Activated T-helper 1 cell treated with anti-CD3 and anti-CD28 coated beads, Interleukin-12 subunit alpha, Interleukin-12 subunit beta, Interleukin-2, Interleukin-4 antibody, amounts not matched to agents 30 ng/mL and 10 ng/mL and 1 ng/mL, durations not matched to agents 14 hours and 24 hours and 36 hours (primary cell): Measurements from ENCODE around the gene RBM17. TPM values are rescaled to one million over a fixed set of nuclear protein-coding genes. Genes with fewer than 3 reads are reported as not detected.
"Not testable (repeated sequence)": the region's sequence is repeated elsewhere in the genome, so short reads cannot be mapped to it uniquely, and the experiment has no call there.

ENCODE experiments used
- DNase-seq: peaks from one replicate; pipeline ENCODE4 v3.0.0; 2021; ENCODE audit warnings: low spot score
- H3K27ac Mint-ChIP-seq: one replicate; pipeline ENCODE4 v1.8.0; 2021; ENCODE audit warnings: mild to moderate bottlenecking, mixed read lengths
- H3K27me3 Mint-ChIP-seq: one replicate; pipeline ENCODE4 v1.8.0; 2022; ENCODE audit warnings: mild to moderate bottlenecking, moderate library complexity, mixed read lengths; ENCODE audit not compliant: insufficient read depth
- H3K36me3 Mint-ChIP-seq: one replicate; pipeline ENCODE4 v1.8.0; 2021; ENCODE audit warnings: low read depth, mixed read lengths
- H3K4me1 Mint-ChIP-seq: one replicate; pipeline ENCODE4 v1.8.0; 2021; ENCODE audit warnings: low read depth, mixed read lengths
- H3K4me3 Mint-ChIP-seq: one replicate; pipeline ENCODE4 v1.8.0; 2021; ENCODE audit warnings: mild to moderate bottlenecking, moderate library complexity, mixed read lengths
- H3K9me3 Mint-ChIP-seq: one replicate; pipeline ENCODE4 v1.8.0; 2021; ENCODE audit warnings: mixed read lengths
- intact Hi-C: fragments of 100-400 bp; cut with micrococcal nuclease; formaldehyde crosslinking; loops from one replicate; pipeline ENCODE4 v1.15.1; 2024
- total RNA-seq: library from RNA; stranded (reverse); gene quantifications from 2 replicates; pipeline ENCODE4 v1.2.3, GENCODE V29; 2022

The RBM17 gene
- total RNA-seq, 1 donor from 2014 or later: 265 TPM

DNA sequence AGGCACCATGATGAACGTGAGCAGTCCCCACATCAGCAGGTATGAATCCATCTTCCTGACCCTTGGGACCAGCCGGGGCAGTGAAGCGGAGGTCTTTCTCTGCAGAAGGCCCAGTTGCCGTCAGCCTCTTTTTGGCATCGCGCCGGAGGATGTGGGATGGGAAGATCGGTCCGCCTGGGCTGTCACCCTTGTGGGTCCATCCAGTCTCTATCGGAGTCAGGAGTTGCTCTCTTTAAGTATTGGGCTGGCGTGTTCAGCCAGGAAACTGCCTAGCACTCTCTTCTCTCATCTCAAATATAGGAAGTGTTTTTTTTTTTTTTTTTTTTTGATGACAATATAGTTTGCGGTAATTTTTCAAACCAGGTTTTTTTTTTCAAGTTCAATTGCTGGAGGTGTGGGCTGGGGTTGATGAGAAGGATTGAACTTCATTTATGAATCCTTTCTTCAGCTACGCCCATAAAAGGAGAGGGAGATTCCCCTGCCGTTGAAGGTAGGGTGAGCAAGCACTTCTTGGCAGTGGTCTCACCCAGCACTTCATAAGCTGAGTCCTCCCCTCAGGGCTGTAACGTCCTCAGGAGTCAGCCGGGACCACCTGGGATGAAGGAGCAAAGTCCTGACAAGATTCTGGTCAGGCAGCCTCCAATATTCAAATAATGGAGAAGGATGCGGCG, 26.6 kb upstream of the RBM17 start, which contains the start of gene IL2RA:
Gene IL2RA (minus strand): TSS at position 267 of the 671 bp plus-strand sequence. CDS start 216 bp downstream, at position 51.
- peaks cover 3% of the 10 kb centered on the region for H3K9me3 Mint-ChIP-seq
- peak; percentile 66 for DNase-seq
- H3K27ac Mint-ChIP-seq: peak within 1 kb of the TSS; percentile 99
- H3K4me3 Mint-ChIP-seq: peak within 1 kb of the TSS; percentile 100
- no peaks in the 10 kb centered on the region for H3K27me3 Mint-ChIP-seq
- intact Hi-C loops: loop anchor here (1.0 to 2.0 kb wide), 5 partner anchors 8 to 75 kb away; no protein-coding TSS in a partner anchor
- H3K4me1 Mint-ChIP-seq: peaks cover 57% of the 10 kb centered on the region
- H3K36me3 Mint-ChIP-seq: peaks cover 41% of the 10 kb centered on the region

DNA sequence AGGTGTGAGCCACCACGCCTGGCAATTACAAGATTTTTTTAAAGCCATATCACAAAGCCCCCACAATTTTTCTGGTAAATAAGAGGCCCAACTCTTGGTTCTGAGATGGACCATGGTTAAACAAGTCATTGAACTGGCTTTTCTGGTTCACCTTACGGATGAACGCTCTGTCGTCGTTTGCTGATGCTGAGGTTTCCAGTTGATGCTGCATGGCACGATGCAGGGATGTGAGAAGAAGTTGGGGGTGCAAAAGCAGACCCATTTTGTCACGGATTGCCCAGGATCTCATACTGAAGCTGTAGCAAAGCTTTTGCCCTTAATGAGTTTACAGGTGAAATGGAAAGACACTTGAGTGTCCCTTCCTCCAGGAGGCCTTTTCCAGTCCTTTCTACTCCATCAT, 24.7 kb upstream of the RBM17 start:
- Mint-ChIP-seq H3K9me3 (peaks cover 3% of the 10 kb centered on the region), H3K27me3 (no peaks in the 10 kb centered on the region), H3K4me1 (peaks cover 58% of the 10 kb centered on the region), H3K36me3 (peaks cover 22% of the 10 kb centered on the region), H3K4me3 (no peak overlapping the region), H3K27ac (no peak overlapping the region)
- intact Hi-C loops: no loop called here
- DNase-seq: no peak

DNA sequence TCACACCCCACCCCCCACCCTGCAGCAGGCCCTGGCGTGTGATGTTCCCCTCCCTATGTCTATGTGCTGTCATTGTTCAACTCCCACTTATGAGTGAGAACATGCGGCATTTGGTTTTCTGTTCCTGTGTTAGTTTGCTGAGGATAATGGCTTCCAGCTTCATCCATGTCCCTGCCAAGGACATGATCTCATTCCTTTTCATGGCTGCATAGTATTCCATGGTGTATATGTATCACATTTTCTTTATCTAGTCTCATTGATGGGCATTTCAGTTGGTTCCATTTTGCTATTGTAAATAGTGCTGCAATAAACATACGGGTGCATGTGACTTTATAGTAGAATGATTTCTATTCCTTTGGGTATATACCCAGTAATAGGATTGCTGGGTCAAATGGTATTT, 24.1 kb upstream of the RBM17 start:
- Mint-ChIP-seq H3K4me3 (peak overlapping the region; percentile 43), H3K4me1 (peaks cover 59% of the 10 kb centered on the region), H3K27ac (peak overlapping the region; percentile 86), H3K36me3 (peaks cover 16% of the 10 kb centered on the region)
- DNase-seq, H3K9me3 Mint-ChIP-seq, intact Hi-C loops, H3K27me3 Mint-ChIP-seq: not testable (repeated sequence)

DNA sequence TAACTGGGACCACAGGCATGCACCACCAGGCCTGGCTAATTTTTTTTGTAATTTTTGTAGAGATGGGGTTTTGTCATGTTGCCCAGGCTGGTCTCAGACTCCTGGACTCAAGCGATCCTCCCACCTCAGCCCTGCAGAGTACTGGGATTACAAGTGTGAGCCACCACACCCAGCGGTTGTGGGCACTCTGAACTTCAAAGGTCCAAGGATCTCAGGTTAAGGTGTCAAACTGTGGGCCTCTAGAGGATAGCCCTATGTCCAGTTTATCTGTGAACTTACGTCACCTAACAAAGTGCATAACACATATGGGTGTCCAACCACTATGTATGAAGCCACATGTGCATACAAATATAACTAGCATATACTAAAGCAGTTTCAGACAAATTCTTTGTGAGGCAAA, 23.4 kb upstream of the RBM17 start:
- Mint-ChIP-seq H3K4me3 (peak overlapping the region; percentile 43), H3K27me3 (no peaks in the 10 kb centered on the region), H3K9me3 (peaks cover 3% of the 10 kb centered on the region), H3K4me1 (peaks cover 63% of the 10 kb centered on the region), H3K36me3 (peaks cover 11% of the 10 kb centered on the region), H3K27ac (peak overlapping the region; percentile 86)
- DNase-seq: no peak
- intact Hi-C loops: no loop called here

DNA sequence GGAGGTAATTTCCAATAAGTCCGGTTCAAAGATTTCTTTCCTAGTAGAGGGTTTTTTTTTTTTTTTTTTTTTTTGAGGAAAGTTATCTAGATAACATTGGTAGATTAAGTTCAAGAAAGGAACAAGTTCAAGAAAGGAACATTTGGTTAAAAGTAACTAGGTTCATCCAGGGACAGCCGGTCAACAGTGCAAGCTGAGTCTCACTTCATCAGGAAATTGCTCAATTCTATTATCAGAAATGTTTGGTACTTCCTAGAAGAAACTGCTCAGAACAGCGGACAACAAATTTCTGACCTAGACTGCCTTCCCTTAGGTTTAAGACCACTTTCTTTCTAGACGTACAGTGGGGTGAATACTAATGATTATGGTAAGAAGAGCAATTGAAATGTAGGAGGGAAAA, 23.0 kb upstream of the RBM17 start:
- Mint-ChIP-seq H3K9me3 (peaks cover 3% of the 10 kb centered on the region), H3K4me3 (peak overlapping the region; percentile 67), H3K27me3 (no peaks in the 10 kb centered on the region), H3K36me3 (peaks cover 10% of the 10 kb centered on the region), H3K4me1 (peaks cover 67% of the 10 kb centered on the region), H3K27ac (peak overlapping the region; percentile 86)
- intact Hi-C loops: no loop called here
- DNase-seq: no peak

DNA sequence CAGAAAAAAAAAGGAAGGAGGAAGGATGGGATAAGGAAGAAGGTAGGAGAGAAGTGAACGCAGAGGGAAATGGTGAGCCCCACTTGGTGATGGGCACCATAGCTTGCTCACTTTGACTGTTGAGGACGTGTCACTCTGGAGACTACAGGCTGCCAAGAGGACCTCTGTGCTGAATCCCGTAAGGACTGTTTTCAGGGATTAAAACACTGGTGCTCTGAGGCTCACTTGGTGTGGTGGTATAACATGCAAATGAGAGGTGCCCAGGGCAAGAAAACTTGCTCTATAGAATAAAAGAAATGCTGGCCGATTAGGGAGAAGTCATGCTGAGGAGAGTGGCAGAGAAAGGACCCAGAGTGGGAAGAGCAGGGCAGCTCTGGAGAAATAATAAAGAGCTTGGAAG, 21.4 kb upstream of the RBM17 start:
- Mint-ChIP-seq H3K4me3 (peak overlapping the region; percentile 51), H3K4me1 (peaks cover 83% of the 10 kb centered on the region), H3K27ac (peak overlapping the region; percentile 97), H3K36me3 (peaks cover 3% of the 10 kb centered on the region), H3K9me3 (peaks cover 3% of the 10 kb centered on the region), H3K27me3 (no peaks in the 10 kb centered on the region)
- DNase-seq: no peak
- intact Hi-C loops: no loop called here

DNA sequence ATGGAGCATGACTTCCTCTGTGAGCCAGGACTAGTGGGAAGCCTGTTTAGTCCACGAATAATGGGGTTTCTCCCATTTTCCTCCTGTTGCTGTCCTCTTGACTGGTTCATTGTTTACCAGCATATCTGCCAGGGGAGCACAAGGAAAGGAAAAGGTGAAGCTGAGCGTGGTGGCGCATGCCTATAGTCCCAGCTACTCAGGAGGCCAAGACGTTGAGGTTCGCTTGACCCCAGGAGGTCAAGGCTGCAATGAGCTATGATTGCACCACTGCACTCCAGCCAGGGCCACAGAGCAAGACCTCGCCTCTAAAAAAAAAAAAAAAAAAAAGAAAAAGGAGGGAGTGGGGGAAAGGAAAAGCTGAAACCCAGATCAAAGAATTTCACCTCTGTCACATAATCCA, 20.8 kb upstream of the RBM17 start:
- Mint-ChIP-seq H3K4me3 (peak overlapping the region; percentile 76), H3K4me1 (peaks cover 89% of the 10 kb centered on the region), H3K9me3 (peaks cover 3% of the 10 kb centered on the region), H3K36me3 (peaks cover 3% of the 10 kb centered on the region), H3K27ac (peak overlapping the region; percentile 97), H3K27me3 (no peaks in the 10 kb centered on the region)
- intact Hi-C loops: no loop called here
- no peak for DNase-seq

DNA sequence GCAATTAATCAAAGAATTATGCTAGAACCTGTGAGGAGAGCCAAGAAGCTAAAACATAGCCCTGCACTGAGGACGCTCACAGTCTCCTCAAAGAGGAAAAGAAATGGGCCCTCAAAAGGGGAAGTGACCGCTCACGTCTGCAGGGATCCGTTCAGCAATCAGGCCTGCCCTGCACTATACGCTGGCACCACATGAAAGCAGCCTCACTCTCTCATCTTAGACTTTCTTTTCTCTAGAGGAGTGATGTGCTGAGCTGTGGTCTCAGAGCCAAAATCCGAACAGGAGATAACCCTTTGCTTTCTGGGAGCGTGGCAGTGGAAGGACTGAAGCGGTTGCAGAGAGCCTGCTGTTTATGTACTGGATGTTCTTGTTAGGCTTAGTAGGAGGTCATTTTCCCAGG, 20.4 kb upstream of the RBM17 start:
- Mint-ChIP-seq H3K4me1 (peaks cover 93% of the 10 kb centered on the region), H3K27me3 (no peaks in the 10 kb centered on the region), H3K36me3 (peaks cover 4% of the 10 kb centered on the region), H3K4me3 (peak overlapping the region; percentile 76), H3K9me3 (peaks cover 3% of the 10 kb centered on the region), H3K27ac (peak overlapping the region; percentile 97)
- intact Hi-C loops: no loop called here
- DNase-seq: no peak

DNA sequence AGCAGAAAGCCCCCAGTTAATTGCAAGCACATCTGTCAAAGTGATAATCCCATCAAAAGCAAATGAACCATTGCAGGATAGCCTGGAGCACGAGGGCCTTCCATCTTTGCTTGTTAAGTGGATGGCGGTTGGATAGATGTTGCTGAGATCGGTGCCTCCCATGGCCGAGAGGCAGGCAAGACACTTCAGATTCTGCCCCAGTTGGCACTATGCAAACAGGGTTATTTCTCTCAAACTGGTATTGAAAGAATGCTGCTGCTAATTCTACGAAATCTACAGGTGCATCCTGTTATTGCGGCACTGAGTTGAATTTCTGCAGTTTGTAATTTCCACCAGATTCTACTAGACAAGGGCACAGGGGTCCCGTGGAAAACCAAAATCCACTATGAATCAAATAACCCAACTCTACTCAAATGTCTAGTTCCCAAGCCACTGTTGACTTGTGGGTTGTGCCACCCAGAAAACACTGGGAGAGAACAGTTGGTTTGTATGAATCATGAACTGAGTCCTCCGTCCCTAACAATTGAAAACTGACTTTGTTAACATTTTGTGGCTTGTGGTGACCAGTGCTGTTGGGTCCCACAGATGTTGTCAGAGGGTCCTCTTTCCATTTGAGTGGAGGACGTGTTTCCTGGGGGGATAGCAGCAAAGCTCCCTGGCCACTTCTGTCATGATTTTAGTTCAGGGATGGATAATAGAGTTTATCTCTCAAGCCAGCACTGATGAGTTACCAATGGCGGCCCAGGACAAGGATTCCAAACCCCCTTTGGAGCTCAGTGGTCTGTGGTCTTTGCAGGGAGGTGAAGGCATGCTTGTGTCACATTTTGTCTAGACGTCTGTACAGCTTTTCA, 19.5 kb upstream of the RBM17 start:
- Mint-ChIP-seq H3K27me3 (no peaks in the 10 kb centered on the region), H3K4me3 (peak overlapping the region; percentile 76), H3K36me3 (peaks cover 6% of the 10 kb centered on the region), H3K4me1 (peaks cover 98% of the 10 kb centered on the region), H3K27ac (peak overlapping the region; percentile 97), H3K9me3 (peaks cover 3% of the 10 kb centered on the region)
- no peak for DNase-seq
- intact Hi-C loops: loop anchor here (1.0 kb wide), 1 partner anchor 18 kb away; no protein-coding TSS in a partner anchor

DNA sequence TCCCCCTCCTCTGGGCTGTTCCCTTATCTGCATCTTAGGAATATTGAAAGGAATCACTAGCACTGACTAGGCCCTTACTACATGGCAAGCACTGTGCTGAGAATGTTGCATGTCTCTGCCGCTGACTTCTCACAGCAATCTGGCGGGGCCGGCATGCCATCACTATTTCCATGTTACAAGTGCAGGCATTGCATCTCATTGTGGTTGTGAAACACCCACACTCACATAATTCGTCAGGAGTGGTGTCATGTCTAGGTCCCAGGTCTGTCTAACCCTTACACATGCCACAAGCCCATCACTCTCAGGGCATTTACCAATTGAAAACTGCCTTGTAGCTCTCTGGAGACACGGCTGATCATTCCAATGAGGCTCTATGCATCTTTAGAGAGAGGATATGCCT, 18.2 kb upstream of the RBM17 start:
- intact Hi-C loops: loop anchor here (1.0 kb wide), 3 partner anchors 8 to 13 kb away; partner anchors contain the start of gene IL2RA
- no peak for DNase-seq
- H3K4me3 Mint-ChIP-seq: peak overlapping the region; percentile 80
- no peaks in the 10 kb centered on the region for H3K27me3 Mint-ChIP-seq
- peak overlapping the region; percentile 97 for H3K27ac Mint-ChIP-seq
- H3K4me1 Mint-ChIP-seq: peaks cover 95% of the 10 kb centered on the region
- no peaks in the 10 kb centered on the region for H3K9me3 Mint-ChIP-seq
- H3K36me3 Mint-ChIP-seq: peaks cover 6% of the 10 kb centered on the region

DNA sequence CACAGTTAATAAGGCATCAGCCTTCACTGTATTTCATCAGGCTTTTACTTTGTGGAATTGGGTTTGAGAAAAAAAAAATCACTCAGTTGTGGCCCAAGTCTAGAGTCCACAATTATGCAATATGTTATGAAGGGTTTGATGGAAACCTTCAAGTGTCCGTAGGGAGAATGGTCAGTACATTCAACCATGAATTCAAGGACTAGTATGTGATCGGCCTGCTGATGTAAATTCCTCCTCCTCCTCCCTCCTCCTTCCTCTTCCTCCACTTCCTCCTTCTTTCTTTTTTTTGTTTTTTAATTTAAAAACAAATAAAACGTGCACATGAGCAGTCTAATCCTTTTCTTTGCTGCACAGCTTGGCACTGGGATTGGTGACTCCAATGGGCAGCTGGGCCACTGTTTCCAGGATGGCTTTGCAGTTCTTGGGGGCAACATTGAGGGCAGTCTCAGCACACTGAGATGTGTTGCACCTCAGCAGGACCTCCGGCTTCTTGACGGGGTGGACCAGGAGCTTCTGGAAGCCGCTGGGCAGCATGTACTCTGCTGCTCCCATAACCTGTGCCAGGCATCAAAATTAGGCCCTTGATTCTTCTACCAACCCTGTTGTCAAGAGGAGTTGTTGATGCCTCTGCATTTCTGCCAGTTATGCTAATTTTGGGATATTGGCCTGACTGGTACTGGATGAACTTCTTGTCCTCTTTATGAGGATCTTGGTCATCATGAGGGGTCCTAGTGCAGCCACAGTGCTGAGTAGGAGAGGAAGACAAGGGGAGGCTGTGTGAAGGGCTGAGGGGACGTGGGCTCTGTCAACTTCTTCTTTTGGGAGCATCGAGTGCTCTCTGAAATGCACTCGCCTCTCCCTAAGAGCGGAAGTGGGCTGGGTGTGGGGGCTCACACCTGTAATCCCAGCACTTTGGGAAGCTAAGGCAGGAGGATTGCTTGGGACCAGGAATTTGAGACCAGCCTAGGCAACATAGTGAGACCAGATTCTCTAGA, 17.4 kb upstream of the RBM17 start:
- Mint-ChIP-seq H3K4me1 (peaks cover 87% of the 10 kb centered on the region), H3K27me3 (no peaks in the 10 kb centered on the region), H3K4me3 (peak overlapping the region; percentile 80), H3K27ac (peak overlapping the region; percentile 97), H3K9me3 (no peaks in the 10 kb centered on the region), H3K36me3 (peaks cover 6% of the 10 kb centered on the region)
- intact Hi-C loops: loop anchor here (1.0 kb wide), 1 partner anchor 19 kb away; no protein-coding TSS in a partner anchor
- no peak for DNase-seq
